Measurements from ENCODE around the gene ELMO3. TPM values are rescaled to one million over a fixed set of nuclear protein-coding genes. Genes with fewer than 3 reads are reported as not detected.
A peak's percentile ranks its signal among the peaks of the same experiment; 100 is the strongest.

ELMO3 gene
- total RNA-seq, 1 experiment from 2014 or later = 45.8 TPM

GRCh38 chr16:67206129-67206837 is 7.4 kb downstream of the ELMO3 start:
- POLR2A ChIA-PET = no interaction called here
- Histone ChIP-seq H4K20me1 (ENCODE audit: insufficient read depth) (no peaks in the 10 kb centered on the region), H3K4me2 (ENCODE audit: low read length) (no peak overlapping the region; the same call in 1 of the 2 replicates), H3K4me3 (replicated peaks in 1 of 2; ENCODE audit: low read depth in 1 of 2, low read length in 2 of 2) (no peak overlapping the region), H3K9ac (ENCODE audit: low read length) (no peak overlapping the region), H3K79me2 (ENCODE audit: insufficient read depth, low read length) (no peaks in the 10 kb centered on the region), H3K36me3 (ENCODE audit: control insufficient read depth in 1 of 2, insufficient read depth in 2 of 2, low read length in 2 of 2) (peaks cover 11 to 14% of the 10 kb centered on the region in 2 experiments; a peak in 3 of 4 replicates), H3K9me2 (ENCODE audit: insufficient read depth) (no peaks in the 10 kb centered on the region), H3K27ac (ENCODE audit: low read depth, low read length) (no peak overlapping the region), H3K27me3 (ENCODE audit: insufficient read depth, low read length) (no peaks in the 10 kb centered on the region), H2AFZ (ENCODE audit: low read depth, low read length, poor library complexity, severe bottlenecking) (no peak overlapping the region), H3K4me1 (ENCODE audit: control insufficient read depth in 1 of 2, insufficient read depth in 2 of 2, low read length in 2 of 2) (peaks cover 11 to 25% of the 10 kb centered on the region in 2 experiments), H3K9me3 (ENCODE audit: control insufficient read depth in 1 of 2, insufficient read depth in 1 of 2, low read depth in 1 of 2, low read length in 2 of 2) (no peaks in the 10 kb centered on the region)
- BruUV-seq (replicated peaks) = no TSS peak
- DNase-seq (ENCODE audit: low read depth, low spot score) (no peak), ATAC-seq (no peak)
- TF ChIP-seq REST (IDR thresholded peaks at IDR 0.05; ENCODE audit: low read depth) (no peak), POLR2AphosphoS5 (IDR thresholded peaks at IDR 0.05; ENCODE audit: low read depth, low read length) (peak; percentile 46)
- CTCF ChIA-PET = interaction anchor here (1.8 kb wide), 1 partner anchor 8 kb away, joined by 7 read pairs; no protein-coding TSS in a partner anchor
- intact Hi-C loops (cut with micrococcal nuclease) = no loop called here
- RAD21 ChIA-PET (ENCODE audit: low non-redundant PET in 1 of 2, low total read pairs in 2 of 2, uncharacterized antibody in 2 of 2, unreplicated experiment in 2 of 2) = no interaction called here

GRCh38 chr16:67206838-67207248 is 7.9 kb downstream of the ELMO3 start:
- H2AFZ ChIP-seq (ENCODE audit: low read depth, low read length, poor library complexity, severe bottlenecking) = no peak overlapping the region
- POLR2A ChIA-PET = no interaction called here
- peak; percentile 28; the same call in 1 of the 2 replicates for ATAC-seq
- TF ChIP-seq ELF1 (IDR thresholded peaks at IDR 0.05; ENCODE audit: borderline replicate concordance, low read depth) = no peak
- TF ChIP-seq SIN3A (IDR thresholded peaks at IDR 0.05; ENCODE audit: low read depth) = no peak
- TF ChIP-seq YY1 (IDR thresholded peaks at IDR 0.05; ENCODE audit: extremely low read depth, insufficient replicate concordance, low read depth, low read length) = no peak
- TF ChIP-seq ZBTB33 (IDR thresholded peaks at IDR 0.05; ENCODE audit: extremely low read depth, insufficient replicate concordance, low read length) = no peak
- TF ChIP-seq EZH2phosphoT487 (IDR thresholded peaks at IDR 0.05; ENCODE audit: borderline replicate concordance) = no peak
- no peaks in the 10 kb centered on the region for H3K27me3 ChIP-seq (ENCODE audit: insufficient read depth, low read length)
- H3K9ac ChIP-seq (ENCODE audit: low read length) = no peak overlapping the region; the same call in 1 of the 2 replicates
- no peaks in the 10 kb centered on the region for H3K79me2 ChIP-seq (ENCODE audit: insufficient read depth, low read length)
- RAD21 ChIA-PET (ENCODE audit: low non-redundant PET in 1 of 2, low total read pairs in 2 of 2, uncharacterized antibody in 2 of 2, unreplicated experiment in 2 of 2) = no interaction called here
- H3K36me3 ChIP-seq (ENCODE audit: control insufficient read depth in 1 of 2, insufficient read depth in 2 of 2, low read length in 2 of 2) = peaks cover 8 to 12% of the 10 kb centered on the region in 2 experiments; a peak in 3 of 4 replicates
- no peaks in the 10 kb centered on the region for H3K9me2 ChIP-seq (ENCODE audit: insufficient read depth)
- peak overlapping the region; percentile 38; the same call in 1 of the 2 replicates for H3K27ac ChIP-seq (ENCODE audit: low read depth, low read length)
- intact Hi-C loops (cut with micrococcal nuclease) = no loop called here
- CTCF ChIA-PET = interaction anchor here (1.8 kb wide), 1 partner anchor 9 kb away, joined by 7 read pairs; no protein-coding TSS in a partner anchor
- no peak for DNase-seq (ENCODE audit: low read depth, low spot score)
- H3K4me1 ChIP-seq (ENCODE audit: control insufficient read depth in 1 of 2, insufficient read depth in 2 of 2, low read length in 2 of 2) = peaks cover 11 to 25% of the 10 kb centered on the region in 2 experiments
- H3K4me3 ChIP-seq (replicated peaks in 1 of 2; ENCODE audit: low read depth in 1 of 2, low read length in 2 of 2) = no peak overlapping the region
- H3K9me3 ChIP-seq (ENCODE audit: control insufficient read depth in 1 of 2, insufficient read depth in 1 of 2, low read depth in 1 of 2, low read length in 2 of 2) = no peaks in the 10 kb centered on the region
- H3K4me2 ChIP-seq (ENCODE audit: low read length) = peak overlapping the region; percentile 62
- no peaks in the 10 kb centered on the region for H4K20me1 ChIP-seq (ENCODE audit: insufficient read depth)
- no TSS peak for BruUV-seq (replicated peaks)

Measured in HCT116 (cell line).